RWPE2 (cell line): ENCODE measurements around the gene DIP2C.

Experiments
- ATAC-seq: fragments of 200-7000 bp; cut with Tn5 transposase; 3 replicates; pipeline ENCODE4 v1.9.1; 2021; ENCODE audit warnings: low read depth
- DNase-seq: peaks from one replicate; pipeline ENCODE4 v3.0.0-alpha.2; 2020; ENCODE audit warnings: low spot score
- H3K27ac ChIP-seq: fragments of 450-650 bp; 2 replicates; pipeline ENCODE4 v1.5.1; 2017; ENCODE audit warnings: mild to moderate bottlenecking; ENCODE audit not compliant: poor library complexity, severe bottlenecking
- H3K27me3 ChIP-seq: fragments of 250-450 bp; sonication (Bioruptor Pico); 2 replicates; pipeline ENCODE4 v1.5.1; 2021; ENCODE audit warnings: mild to moderate bottlenecking, moderate library complexity; ENCODE audit not compliant: insufficient read depth, poor library complexity, severe bottlenecking
- H3K36me3 ChIP-seq: fragments of 250-450 bp; sonication (Bioruptor Pico); 2 replicates; pipeline ENCODE4 v1.5.1; 2020; ENCODE audit warnings: low read depth, mild to moderate bottlenecking, moderate library complexity
- H3K4me1 ChIP-seq: fragments of 250-450 bp; sonication (Bioruptor Pico); 2 replicates; pipeline ENCODE4 v1.5.1; 2021; ENCODE audit warnings: mild to moderate bottlenecking, moderate library complexity; ENCODE audit not compliant: insufficient read depth, poor library complexity, severe bottlenecking
- H3K4me3 ChIP-seq: fragments of 250-450 bp; sonication (Bioruptor Pico); 2 replicates; pipeline ENCODE4 v1.5.1; 2021; ENCODE audit warnings: mild to moderate bottlenecking, moderate library complexity; ENCODE audit not compliant: severe bottlenecking
- H3K9me3 ChIP-seq: fragments of 250-450 bp; sonication (Bioruptor Pico); 2 replicates; pipeline ENCODE4 v1.5.1; 2021; ENCODE audit warnings: mild to moderate bottlenecking, moderate library complexity; ENCODE audit not compliant: severe bottlenecking
- TF ChIP-seq, protein P1 (sequence below): fragments of 450-650 bp; IDR thresholded peaks from one replicate; pipeline ENCODE4 v1.5.1; 2017; ENCODE audit warnings: mild to moderate bottlenecking, moderate library complexity; ENCODE audit not compliant: poor library complexity, severe bottlenecking

The DIP2C gene

DNA sequence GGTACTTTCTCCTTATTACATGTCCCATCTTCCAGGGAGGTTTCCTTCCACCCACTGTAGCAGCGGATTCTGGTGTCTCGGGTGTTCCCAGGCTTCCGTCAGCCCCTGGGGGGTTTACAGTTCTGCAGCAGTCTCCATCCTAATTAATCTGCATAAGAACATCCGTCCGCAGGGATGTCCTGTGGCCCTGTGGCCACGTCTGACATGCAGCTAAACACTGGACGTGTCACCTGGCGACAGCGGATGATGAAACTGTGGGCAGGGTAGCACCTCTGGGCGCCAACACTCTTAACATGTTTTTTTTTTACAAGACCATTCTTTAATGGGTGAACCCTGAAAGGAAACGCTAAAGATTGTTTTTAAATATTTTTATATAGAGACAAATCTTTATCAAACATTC, 58.2 kb downstream of the DIP2C start:
- H3K36me3 ChIP-seq, result no peaks in the 10 kb centered on the region
- no peaks in the 10 kb centered on the region for H3K27me3 ChIP-seq
- H3K9me3 ChIP-seq, result no peaks in the 10 kb centered on the region
- no peak overlapping the region for H3K27ac ChIP-seq
- no peak for DNase-seq
- H3K4me3 ChIP-seq, result no peak overlapping the region
- TF ChIP-seq, protein P1, sequence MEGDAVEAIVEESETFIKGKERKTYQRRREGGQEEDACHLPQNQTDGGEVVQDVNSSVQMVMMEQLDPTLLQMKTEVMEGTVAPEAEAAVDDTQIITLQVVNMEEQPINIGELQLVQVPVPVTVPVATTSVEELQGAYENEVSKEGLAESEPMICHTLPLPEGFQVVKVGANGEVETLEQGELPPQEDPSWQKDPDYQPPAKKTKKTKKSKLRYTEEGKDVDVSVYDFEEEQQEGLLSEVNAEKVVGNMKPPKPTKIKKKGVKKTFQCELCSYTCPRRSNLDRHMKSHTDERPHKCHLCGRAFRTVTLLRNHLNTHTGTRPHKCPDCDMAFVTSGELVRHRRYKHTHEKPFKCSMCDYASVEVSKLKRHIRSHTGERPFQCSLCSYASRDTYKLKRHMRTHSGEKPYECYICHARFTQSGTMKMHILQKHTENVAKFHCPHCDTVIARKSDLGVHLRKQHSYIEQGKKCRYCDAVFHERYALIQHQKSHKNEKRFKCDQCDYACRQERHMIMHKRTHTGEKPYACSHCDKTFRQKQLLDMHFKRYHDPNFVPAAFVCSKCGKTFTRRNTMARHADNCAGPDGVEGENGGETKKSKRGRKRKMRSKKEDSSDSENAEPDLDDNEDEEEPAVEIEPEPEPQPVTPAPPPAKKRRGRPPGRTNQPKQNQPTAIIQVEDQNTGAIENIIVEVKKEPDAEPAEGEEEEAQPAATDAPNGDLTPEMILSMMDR, result no peak
- H3K4me1 ChIP-seq, result no peaks in the 10 kb centered on the region
- ATAC-seq, result no peak

DNA sequence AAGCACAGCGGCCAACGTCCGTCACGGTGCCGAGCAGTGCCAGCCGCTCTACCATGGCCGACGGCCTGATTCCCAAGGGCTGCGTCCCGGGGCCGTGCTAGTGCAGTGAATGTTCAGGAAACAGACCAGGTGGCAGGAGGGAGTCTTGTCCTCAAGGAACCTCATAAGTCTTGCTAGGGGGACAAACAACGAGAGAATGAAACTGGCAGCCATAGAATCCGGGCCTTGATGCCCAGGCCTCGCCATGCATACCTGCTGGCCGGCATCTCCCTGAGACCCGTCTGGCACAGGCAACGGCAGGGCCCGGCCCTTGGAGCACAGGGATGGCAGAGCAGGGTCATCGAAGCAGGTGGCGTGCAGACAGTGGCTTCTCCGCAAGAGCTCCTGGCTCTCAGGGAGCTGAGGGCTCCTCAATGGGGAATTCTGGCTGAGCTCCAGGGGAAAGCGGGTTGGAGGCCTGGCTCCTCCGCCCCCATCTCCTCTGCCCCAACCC, 58.8 kb downstream of the DIP2C start:
- TF ChIP-seq, protein P1, result no peak
- no peak for ATAC-seq
- Histone ChIP-seq H3K4me1 (no peaks in the 10 kb centered on the region), H3K36me3 (no peaks in the 10 kb centered on the region), H3K27ac (no peak overlapping the region), H3K4me3 (no peak overlapping the region), H3K27me3 (no peaks in the 10 kb centered on the region), H3K9me3 (no peaks in the 10 kb centered on the region)
- DNase-seq, result no peak

GRCh38 chr10:629186-629998, 60.1 kb downstream of the DIP2C start:
- Histone ChIP-seq H3K36me3 (no peaks in the 10 kb centered on the region), H3K4me1 (peaks cover 1% of the 10 kb centered on the region), H3K4me3 (no peak overlapping the region), H3K27me3 (no peaks in the 10 kb centered on the region), H3K27ac (no peak overlapping the region), H3K9me3 (no peaks in the 10 kb centered on the region)
- DNase-seq, result no peak
- no peak for ATAC-seq
- TF ChIP-seq, protein P1, result no peak

DNA sequence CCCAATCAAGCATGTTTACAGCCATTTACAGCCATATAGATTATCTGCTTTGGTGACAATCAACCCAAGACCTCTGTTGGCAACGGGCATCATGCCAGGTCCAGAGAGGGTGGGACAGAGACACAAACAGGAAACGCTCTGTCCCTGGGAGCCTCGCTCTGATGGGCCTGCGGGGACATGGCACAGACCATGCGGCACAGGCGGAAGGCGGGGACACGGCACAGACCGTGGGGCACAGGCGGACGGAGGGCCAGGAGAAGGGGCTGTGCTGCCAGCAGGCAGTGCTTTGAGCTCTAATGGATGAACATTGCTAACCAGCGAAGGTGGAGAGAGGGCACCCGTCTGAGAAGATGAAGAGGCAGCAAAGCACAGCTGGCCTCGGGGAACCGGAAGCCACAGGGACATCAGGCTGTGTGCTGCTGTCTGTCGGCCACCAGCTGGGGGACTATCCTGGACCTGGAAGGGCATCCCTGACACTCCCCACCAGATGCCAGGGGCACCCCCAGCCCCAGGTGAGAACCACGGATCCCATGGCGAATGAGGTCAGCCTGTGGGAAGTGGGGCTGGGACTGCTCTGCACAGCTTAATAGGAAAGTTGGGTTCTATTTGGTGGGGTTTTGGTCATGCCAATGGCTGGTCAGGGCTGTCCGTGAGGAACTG, 61.0 kb downstream of the DIP2C start:
- TF ChIP-seq, protein P1, result no peak
- no peak for DNase-seq
- Histone ChIP-seq H3K27me3 (no peaks in the 10 kb centered on the region), H3K36me3 (no peaks in the 10 kb centered on the region), H3K4me1 (peaks cover 2% of the 10 kb centered on the region), H3K4me3 (no peak overlapping the region), H3K9me3 (no peaks in the 10 kb centered on the region), H3K27ac (no peak overlapping the region)
- ATAC-seq, result no peak
